Stimulated activated CD4-positive, alpha-beta T cell treated with anti-CD3 and anti-CD28 coated beads, Interleukin-1b, Interleukin-23, amount 100 ng/mL, for 1 hour (primary cell): ENCODE measurements around the gene SHPK.
A peak's percentile ranks its signal among the peaks of the same experiment; 100 is the strongest.

ENCODE experiments used
- DNase-seq, 2 donors: peaks; one replicate each; pipeline ENCODE4 v3.0.0-alpha.2; 2020; ENCODE audit warnings: low read depth in 2 of 2

SHPK gene

GRCh38 chr17:3636154-3636907 is at the start of gene SHPK, which contains the start of gene CTNS:
TSS of gene SHPK (minus strand) at chr17:3636250. CDS start at chr17:3636219, 31 bp downstream.
TSS of gene CTNS (plus strand) at chr17:3636760. CDS start at chr17:3640207, 3,447 bp downstream.
- DNase-seq: peak; percentile 86

GRCh38 chr17:3685174-3685573 is 49.1 kb upstream of the SHPK start:
- no peak for DNase-seq

- DNase-seq: peak in 1 of 2 donors; percentile 30
Measured at GRCh38 chr17:3683054-3683511, 47.0 kb upstream of the SHPK start.

- DNase-seq: no peak
Measured at GRCh38 chr17:3682033-3682432, 46.0 kb upstream of the SHPK start.

- DNase-seq: no peak
Measured at GRCh38 chr17:3681565-3681964, 45.5 kb upstream of the SHPK start.

GRCh38 chr17:3681057-3681456 is 45.0 kb upstream of the SHPK start:
- DNase-seq: no peak

- no peak for DNase-seq
Measured at GRCh38 chr17:3679531-3680126, 43.6 kb upstream of the SHPK start.

GRCh38 chr17:3678821-3679530 is 42.9 kb upstream of the SHPK start:
- no peak for DNase-seq

GRCh38 chr17:3678095-3678820 is 42.2 kb upstream of the SHPK start:
- DNase-seq: no peak

- no peak for DNase-seq
Measured at GRCh38 chr17:3675886-3676285, 39.8 kb upstream of the SHPK start.

GRCh38 chr17:3672571-3672970 is 36.5 kb upstream of the SHPK start:
- no peak for DNase-seq

GRCh38 chr17:3669548-3669947 is 33.5 kb upstream of the SHPK start:
- no peak for DNase-seq

GRCh38 chr17:3669085-3669347 is 33.0 kb upstream of the SHPK start:
- DNase-seq: no peak

GRCh38 chr17:3668279-3669084 is 32.4 kb upstream of the SHPK start, which contains the start of the genes EMC6 and TAX1BP3:
TSS of gene EMC6 (plus strand) at chr17:3668812. CDS start at chr17:3669147, 335 bp downstream.
TSS of gene TAX1BP3 (minus strand) at chr17:3668578. CDS start at chr17:3668526, 52 bp downstream.
- DNase-seq: peak; percentile 95 to 96

GRCh38 chr17:3667366-3668278 is 31.6 kb upstream of the SHPK start:
- no peak for DNase-seq

GRCh38 chr17:3666516-3666915 is 30.5 kb upstream of the SHPK start:
- no peak for DNase-seq

- no peak for DNase-seq
Measured at GRCh38 chr17:3665834-3666233, 29.8 kb upstream of the SHPK start.

GRCh38 chr17:3663102-3664011 is 27.3 kb upstream of the SHPK start:
- DNase-seq: no peak

- no peak for DNase-seq
Measured at GRCh38 chr17:3660311-3660891, 24.4 kb upstream of the SHPK start.
